ENCODE data around the gene RC3H1. TPM values are rescaled to one million over a fixed set of nuclear protein-coding genes. Genes with fewer than 3 reads are reported as not detected.

The RC3H1 gene
- total and polyA plus RNA-seq, 9 of the 15 experiments (the other 6 are each of a cell fraction or from before 2014, with no cell fraction given) = 2.4 to 31.7 (median 12.4) TPM

GRCh38 chr1:173970252-173970651, 51.9 kb downstream of the RC3H1 start:
- no peak for DNase-seq (ENCODE audit: extremely low read depth in 1 of 4, low spot score in 3 of 4)
- H3K9me3 ChIP-seq (replicated peaks; ENCODE audit: control insufficient read depth, insufficient read depth, low read depth, low read length) = no peaks in the 10 kb centered on the region
- peaks cover 83% of the 10 kb centered on the region for H3K36me3 ChIP-seq (ENCODE audit: control insufficient read depth, insufficient read depth, low read length)
- no peaks in the 10 kb centered on the region for H3K9me1 ChIP-seq (ENCODE audit: control insufficient read depth, insufficient read depth, low read length)
- no peaks in the 10 kb centered on the region for H3K4me1 ChIP-seq (replicated peaks in 1 of 2; ENCODE audit: control insufficient read depth in 2 of 2, insufficient read depth in 2 of 2, low read length in 2 of 2)
- POLR2A ChIA-PET = interaction anchor here (0.8 to 1.0 kb wide), 2 partner anchors 10 to 102 kb away, joined by 3 read pairs; partner anchors contain the start of gene ZBTB37
- intact Hi-C loops (cut with micrococcal nuclease) = loop anchor here (5.0 kb wide), 1 partner anchor 102 kb away; no protein-coding TSS in a partner anchor
- H3K27me3 ChIP-seq (ENCODE audit: control insufficient read depth in 2 of 2, insufficient read depth in 2 of 2, low read length in 2 of 2) = no peaks in the 10 kb centered on the region
- no peaks in the 10 kb centered on the region for H4K20me1 ChIP-seq (replicated peaks; ENCODE audit: control insufficient read depth, insufficient read depth, low read length)
- no TSS peak for BruUV-seq (replicated peaks)
- H3K27ac ChIP-seq (ENCODE audit: extremely low read depth, low read depth, low read length) = no peak overlapping the region
- in situ Hi-C loops (cut with MboI) = no loop called here
- ATAC-seq = no peak
- CTCF ChIA-PET (ENCODE audit: low intra/inter-chr PET ratio) = interaction anchor here (0.7 kb wide), 1 partner anchor 404 kb away, joined by 3 read pairs; no protein-coding TSS in a partner anchor
- no peak overlapping the region for H3K4me2 ChIP-seq (ENCODE audit: insufficient read depth, low read length)
- H3K4me3 ChIP-seq = no peak overlapping the region
- peak; percentile 74 for FAIRE-seq
- 88% methylated on average over 3 of the region's 3 CpGs for WGBS (ENCODE audit: insufficient coverage, low coverage, missing lambda C conversion rate)
- H3K79me2 ChIP-seq (ENCODE audit: control insufficient read depth, insufficient read depth, low read length) = no peaks in the 10 kb centered on the region
- TF ChIP-seq ZNF431 (CRISPR knock-in tag; IDR thresholded peaks at IDR 0.05) = no peak
- no peak for TF ChIP-seq SOX6 (IDR thresholded peaks at IDR 0.05)
- no peak for TF ChIP-seq POLR2G (IDR thresholded peaks at IDR 0.05; ENCODE audit: low read depth, low read length)
- peak; percentile 77 for TF ChIP-seq ZNF316 (IDR thresholded peaks at IDR 0.05)
- TF ChIP-seq C11orf30 (IDR thresholded peaks at IDR 0.05; ENCODE audit: low read depth) = peak; percentile 34; the same call in 1 of the 2 replicates
- TF ChIP-seq MAFG (tag; conservative IDR thresholded peaks at IDR 0.05) = 0 out of 2 replicates have a peak, but pooled peaks have one; percentile 31
- 0 out of 2 replicates have a peak, but pooled peaks have one; percentile 11 for TF ChIP-seq MAFF (IDR thresholded peaks at IDR 0.05; ENCODE audit: low read length)
- no peak for TF ChIP-seq ZNF124 (CRISPR knock-in tag; IDR thresholded peaks at IDR 0.05)
- no peak for TF ChIP-seq NFATC3 (IDR thresholded peaks at IDR 0.05)
- H2AFZ ChIP-seq (ENCODE audit: low read depth, low read length) = no peak overlapping the region
- no peak overlapping the region for H3K9ac ChIP-seq (ENCODE audit: insufficient read depth in 1 of 2, low read depth in 2 of 2, low read length in 2 of 2)

All from K562 (cell line).